NOMO-1 treated with DMSO at 0.1 percent for 48 hours (cell line): ENCODE results near the gene ZFP1.
A peak's percentile ranks its signal among the peaks of the same experiment; 100 is the strongest.

Experiments used
- DNase-seq: peaks from one replicate; lab custom pipeline; 2025; ENCODE audit not compliant: unreplicated experiment; lab: John Stamatoyannopoulos, UW

ZFP1 gene

DNA sequence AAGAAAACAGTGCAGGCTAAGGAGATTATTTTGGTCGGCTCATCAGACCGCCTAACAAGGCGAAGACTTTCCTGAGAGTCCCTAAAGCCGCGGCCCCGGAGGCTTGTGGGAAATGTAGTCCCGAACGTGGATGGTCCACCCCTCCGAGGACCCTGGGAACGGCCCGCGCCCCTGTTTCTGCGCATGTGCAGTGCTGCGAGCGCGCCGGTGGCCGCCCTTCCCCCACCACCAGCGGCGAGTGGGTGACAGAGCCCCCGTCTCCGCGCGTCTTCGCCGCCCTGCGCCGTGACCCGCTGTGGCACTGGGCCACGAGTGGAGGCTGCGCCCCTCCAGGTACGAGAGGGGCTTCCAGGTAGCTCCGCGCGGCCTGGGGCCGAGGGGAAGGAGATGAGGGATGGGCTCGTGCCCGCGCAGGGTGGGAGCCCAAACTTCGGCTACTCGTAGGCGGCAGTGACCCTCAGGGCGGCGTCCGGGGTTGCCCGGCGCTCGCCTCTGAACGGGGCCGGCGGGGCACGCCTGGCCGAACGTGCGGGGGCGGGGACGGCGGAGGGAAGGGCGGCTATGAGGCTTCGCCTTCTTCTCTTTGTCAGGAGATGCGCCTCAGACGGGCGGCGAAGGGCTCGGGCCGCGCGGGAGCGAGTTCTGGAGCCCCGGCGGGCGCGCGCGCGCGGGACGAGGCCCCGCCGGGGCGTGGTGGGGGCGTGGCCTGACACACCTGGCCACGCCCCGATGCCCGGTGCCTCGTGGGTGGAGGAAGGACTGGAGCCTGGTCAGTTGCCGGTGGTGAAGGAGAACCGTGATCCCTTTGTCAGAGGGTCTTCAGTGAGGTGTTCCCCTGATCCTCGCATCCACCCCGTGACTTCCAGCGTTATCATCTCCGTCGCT is at the start of gene ZFP1:
ZFP1 (plus strand) TSS at position 214 of the 885 bp plus-strand sequence. CDS start 4,428 bp downstream, outside the sequence.
- DNase-seq: peak; percentile 82

- DNase-seq: no peak
These were observed 49.2 kb upstream of the ZFP1 start for GRCh38 chr16:75099075-75099667.

GRCh38 chr16:75099738-75100602 is 48.4 kb upstream of the ZFP1 start:
- DNase-seq: peak; percentile 78

GRCh38 chr16:75100603-75100990 is 47.7 kb upstream of the ZFP1 start:
- no peak for DNase-seq

DNA sequence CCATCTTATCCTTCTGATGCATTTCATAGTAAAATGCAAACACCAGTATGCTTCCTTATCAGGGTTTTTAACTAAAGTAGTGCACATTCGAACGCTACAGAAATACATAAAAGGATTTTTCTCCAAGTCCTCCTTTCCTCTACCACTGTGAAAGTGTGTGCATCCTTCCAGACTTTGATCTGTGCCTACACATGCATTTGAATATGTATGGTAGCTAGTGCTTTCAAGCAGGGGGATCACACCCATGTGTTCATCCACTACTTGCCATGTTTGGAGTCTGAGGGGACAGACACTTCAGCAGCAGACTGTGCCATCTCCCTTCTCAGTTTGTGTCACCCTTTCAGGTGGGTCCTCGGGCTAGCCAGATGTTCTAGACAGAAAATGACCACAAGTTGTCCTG is 46.7 kb upstream of the ZFP1 start:
- no peak for DNase-seq

DNA sequence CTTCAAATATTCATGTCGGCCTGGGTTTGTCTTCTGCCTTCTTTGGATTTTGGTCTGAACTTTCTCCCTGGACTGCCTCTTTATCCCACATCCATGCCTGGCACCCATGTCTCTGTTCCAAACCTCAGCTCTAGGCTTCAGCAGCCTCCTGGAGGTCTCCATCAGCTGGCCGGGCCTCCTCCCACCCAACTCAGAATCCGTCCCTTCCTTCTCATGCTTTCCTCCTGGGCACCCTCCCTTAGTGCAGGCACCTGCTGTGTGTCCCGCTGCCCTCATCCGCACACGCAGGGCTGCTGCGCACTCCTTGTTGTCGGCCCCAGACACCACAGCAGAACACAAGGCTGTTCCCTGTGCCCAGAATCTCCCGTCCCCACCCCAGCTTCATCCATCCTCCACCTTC is 45.7 kb upstream of the ZFP1 start:
- no peak for DNase-seq

GRCh38 chr16:75103994-75104393 is 44.3 kb upstream of the ZFP1 start:
- no peak for DNase-seq

DNA sequence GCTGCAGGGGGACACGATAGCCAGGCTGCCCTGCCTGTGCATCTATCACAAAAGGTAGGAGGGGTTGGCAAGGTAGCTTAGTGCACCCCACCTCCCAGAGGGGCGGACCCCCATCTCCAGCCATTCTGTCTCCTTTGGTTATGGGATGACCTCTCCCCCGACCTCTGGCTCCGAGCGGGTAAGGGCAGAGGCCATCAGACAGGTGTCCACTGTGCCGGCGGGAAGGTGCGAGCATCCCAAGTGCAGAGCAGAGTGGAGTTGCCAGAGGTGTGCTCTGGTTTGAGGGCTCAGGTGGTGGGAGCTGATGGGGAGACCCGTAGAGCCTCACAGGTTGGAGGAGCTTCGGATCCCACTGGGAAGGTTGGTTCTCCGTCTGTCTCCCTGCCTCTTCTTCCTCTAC is 43.5 kb upstream of the ZFP1 start:
- DNase-seq: no peak

GRCh38 chr16:75105306-75106061 is 42.8 kb upstream of the ZFP1 start:
- peak; percentile 87 for DNase-seq

DNA sequence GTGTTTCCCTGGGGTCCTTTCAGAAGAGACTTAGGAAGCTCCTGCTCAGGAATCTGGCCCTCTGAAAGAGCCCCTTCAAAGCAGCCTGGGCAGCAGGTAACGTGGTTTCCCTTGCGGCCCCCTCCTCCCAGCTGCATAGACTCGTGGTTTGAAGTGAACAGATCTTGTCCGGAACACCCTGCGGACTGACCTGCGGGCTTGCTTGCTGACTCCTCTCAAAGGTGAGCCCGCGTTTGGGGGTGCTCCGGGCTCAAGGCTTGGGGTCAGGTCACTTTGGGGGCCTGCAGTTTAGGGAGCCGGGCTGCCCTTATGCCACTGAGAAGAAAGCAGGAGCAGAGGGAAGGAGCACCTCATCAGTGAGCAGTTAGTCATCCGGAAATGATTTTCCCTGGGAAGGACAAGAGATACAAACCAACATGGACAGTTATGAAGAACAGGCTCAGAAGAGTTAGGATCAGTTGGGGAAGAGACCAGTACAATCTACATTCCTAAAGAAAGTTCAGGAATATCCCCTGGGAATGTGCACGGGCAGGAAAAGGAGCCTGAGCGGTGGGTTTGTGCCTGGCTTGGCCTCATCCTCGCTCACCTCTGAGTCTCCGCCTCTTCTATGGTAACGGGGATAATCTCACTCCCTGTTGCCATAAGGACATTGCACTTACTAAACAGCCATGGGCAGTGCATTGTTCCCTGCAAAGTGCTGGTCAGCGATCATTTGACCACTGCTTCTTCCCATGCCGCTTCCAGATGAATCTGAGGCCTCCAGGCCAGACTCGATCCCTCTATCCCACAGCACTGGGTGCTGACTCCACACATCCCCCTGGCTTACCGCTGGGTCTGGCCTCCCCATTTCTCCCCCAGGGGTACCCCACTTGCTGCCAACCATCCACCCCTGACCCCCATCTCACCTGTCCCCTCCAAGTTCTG is 41.7 kb upstream of the ZFP1 start:
- no peak for DNase-seq

GRCh38 chr16:75107505-75107904 is 40.8 kb upstream of the ZFP1 start:
- DNase-seq: no peak

GRCh38 chr16:75108792-75109731 is 39.3 kb upstream of the ZFP1 start:
- peak; percentile 39 for DNase-seq

DNA sequence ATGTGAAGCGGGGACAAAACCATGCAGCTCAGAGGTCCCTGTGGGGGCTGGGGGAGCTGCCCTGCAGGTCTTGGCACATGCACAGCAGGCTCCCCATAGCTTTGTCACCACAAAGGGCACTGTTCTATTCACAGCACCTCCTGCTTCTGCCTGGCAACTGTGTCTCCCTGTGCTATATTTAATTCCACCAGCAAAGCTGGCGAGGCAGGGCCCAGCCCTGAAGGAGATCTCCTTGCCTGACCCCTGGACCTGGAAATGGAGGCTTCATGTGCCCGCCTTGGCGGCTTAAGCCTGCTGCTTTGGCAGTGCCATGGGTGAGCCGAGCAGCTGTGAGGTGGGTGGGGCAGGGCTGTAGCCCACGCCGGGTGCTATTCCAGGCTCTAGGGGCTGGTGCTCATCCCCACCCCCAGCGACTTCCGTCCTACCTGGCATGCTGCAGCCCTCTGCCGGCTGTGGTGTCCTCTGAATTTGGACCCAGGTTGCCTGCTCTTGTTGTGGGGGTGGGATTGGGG is 38.5 kb upstream of the ZFP1 start:
- no peak for DNase-seq

- peak; percentile 79 for DNase-seq
These were observed 37.4 kb upstream of the ZFP1 start for GRCh38 chr16:75110637-75111513.

DNA sequence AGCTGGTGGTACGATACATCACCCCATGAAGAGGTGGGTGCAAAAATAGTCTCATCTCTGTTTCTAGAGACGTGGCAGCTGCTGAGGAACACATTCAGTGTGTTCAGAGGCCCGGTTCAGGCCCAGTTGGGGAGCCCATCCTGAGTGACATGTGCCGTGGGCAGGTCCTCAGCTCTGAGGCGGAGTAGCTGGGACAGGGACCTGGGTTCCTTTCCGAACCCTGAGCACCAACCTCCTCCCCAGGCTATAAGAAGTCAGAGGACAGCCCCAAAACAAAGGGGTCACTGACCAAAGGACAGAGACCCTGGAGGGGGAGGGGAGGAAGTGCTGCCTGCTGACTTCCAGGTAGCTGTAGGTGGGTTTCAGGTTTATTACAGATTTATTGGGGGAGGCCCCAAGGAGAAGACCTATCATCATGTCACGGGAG is 36.8 kb upstream of the ZFP1 start:
- DNase-seq: no peak

GRCh38 chr16:75111961-75112733 is 36.2 kb upstream of the ZFP1 start:
- DNase-seq: no peak
